HG02642 (cell line): ENCODE measurements around the gene C1orf232.
A peak's percentile ranks its signal among the peaks of the same experiment; 100 is the strongest.

Experiments
- ATAC-seq: cut with Tn5 transposase; IDR thresholded peaks from one replicate; pipeline ENCODE4 v1.9.1; 2021; ENCODE audit warnings: mild to moderate bottlenecking; ENCODE audit not compliant: unreplicated experiment, poor library complexity

The C1orf232 gene

DNA sequence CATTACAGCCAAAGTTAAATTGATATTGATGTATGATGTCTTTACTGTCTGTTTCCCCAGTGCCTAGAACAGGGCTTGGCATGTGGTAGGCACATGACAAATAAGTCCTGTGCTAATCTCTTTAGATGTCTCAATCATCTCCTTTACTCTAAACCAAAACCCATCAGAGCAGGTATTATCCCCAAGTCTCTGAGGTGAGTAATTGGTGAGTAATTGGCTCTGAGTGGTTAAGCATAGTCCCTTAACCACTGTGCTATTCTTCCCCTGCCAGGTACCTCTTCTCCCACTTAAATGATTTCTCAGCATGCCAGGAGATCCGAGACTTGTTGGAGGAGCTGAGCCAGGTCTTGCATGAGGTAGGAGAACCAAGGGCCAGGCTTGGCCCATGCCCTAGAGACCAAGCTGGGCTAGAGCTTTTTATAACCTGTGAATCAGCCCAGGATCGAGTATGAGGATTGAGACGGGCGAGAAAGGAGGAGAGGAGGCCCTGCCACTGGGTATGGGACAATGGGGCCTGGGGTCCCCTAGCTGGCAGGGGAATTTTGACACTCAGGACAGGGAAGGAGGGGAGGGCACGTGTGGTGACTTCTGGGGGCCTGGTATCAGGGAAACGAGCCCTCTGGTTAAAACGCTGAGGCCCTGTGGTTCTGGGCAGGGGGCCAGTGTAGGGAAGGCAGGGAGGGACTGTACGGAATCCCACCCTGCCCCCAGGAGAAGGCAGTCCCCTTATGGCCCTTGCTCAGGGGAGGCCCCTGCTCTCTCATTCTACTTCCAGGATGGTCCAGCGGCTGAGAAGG is 13.0 kb upstream of the C1orf232 start:
- no peak for ATAC-seq

DNA sequence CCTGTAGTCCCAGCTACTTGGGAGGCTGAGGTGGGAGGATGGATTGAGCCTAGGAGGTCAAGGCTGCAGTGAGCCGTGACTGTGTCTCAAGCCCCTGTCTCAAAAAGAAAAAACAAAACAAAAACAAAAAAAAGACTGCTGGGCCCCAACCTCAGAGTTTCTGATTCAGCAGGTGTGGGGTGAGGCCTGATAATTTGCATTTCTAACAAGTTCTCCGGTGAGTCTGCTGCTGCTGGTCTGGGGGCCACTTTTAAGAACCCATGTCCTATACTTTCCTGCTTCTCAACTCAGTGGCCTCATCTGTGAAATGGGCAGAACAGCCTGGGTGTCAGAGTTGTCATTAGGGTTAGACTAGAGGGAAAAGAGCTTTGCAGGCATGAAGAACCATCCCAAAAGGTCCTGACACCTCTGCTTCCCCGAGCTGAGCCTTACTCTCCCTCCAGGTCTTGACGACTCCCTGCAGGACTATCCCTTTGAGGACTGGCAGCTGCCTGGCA is 11.3 kb upstream of the C1orf232 start:
- no peak for ATAC-seq

DNA sequence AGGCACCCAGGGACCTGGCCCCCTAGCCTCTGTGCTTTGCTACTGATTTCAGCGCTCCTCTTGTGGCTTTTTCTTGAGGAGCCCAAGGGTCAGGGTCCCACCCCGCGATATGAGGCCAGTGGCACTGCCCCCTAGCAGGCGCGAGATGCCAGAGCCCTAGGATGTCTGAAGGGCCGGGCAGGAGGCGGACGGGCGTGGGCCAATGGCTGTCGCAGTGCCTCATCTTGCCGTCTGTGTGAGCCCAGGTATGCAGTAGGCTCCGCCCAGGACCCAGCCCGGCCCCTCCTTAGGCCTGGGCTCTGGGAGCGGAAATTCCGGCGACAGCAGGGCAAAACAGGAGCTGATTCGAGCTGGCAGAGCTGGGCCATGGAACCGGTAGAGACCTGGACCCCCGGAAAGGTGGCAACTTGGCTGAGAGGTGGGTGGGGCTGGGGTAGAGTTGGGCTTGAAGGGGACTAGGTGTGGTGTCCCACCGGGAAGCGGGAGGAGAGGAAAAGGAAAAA is 8.5 kb upstream of the C1orf232 start, which contains the start of gene CNKSR1:
Gene CNKSR1 (plus strand): TSS at position 310 of the 503 bp plus-strand sequence. CDS start 57 bp downstream, at position 367.
- ATAC-seq, result no peak

DNA sequence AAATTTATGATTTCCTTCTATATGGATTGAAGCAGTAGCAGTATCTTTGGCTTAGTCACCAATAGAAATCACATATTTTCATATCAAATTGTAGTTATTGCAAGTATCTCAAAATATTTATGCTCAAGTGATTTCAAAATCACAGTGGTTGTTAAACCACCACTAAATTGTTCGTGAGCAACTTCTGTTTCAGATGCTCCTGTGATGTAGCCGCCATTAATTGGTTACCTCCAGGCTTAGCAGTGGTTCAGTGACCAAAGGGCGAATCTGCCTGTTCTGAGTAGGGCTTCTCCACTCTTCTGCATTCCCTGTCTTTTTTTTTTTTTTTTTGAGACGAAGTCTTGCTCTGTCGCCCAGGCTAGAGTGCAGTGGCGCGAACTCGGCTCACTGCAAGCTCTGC is 6.6 kb upstream of the C1orf232 start:
- no peak for ATAC-seq

DNA sequence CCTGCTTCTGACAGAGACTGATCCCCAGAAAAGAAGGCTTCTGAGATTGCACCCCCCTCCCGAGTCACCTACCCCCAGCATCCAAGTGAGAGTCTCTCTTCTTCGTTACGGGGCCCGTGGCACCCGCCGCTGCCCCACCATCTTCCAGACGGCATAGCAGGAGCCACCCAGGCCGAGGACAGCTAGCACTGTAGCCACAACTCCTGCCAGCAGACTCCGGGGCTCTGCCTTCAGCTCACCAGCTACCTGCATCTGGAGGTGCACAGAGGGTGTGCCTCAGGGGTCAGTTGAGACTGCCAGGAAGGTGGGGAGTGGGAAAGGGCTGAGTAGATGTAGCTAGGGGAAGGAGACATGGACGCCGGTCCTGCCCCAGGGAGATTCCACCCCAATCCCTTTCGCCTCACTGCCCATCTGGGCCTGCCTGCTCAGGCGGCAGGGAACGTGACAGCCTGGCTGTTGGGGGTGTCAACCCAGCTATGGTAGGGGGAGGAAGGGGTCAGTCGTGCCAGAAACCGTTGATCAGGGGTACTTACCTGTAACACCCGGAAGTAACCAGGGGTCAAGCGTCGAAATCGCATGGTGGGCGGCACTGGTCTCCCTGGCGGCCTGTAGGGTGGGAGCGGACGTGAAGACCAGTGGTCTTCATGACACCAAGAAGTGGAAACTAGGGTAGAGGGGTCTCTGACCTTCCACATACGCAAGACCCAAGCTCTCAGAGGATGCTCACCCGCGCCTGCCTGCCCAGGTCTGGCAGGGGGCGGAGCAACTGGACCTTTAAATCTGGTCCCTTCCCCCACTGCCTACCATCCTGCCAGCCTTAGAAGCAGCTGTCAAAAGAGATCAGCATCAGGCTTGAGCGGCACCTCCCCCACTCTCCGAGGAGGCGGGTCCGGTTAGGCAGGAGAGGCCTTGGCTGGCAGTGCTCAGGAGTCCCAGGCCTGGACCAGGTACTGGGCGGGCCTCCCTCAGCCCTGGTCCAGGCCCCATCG is 2.6 kb upstream of the C1orf232 start, which contains the start of gene ZNF593OS:
Gene ZNF593OS (minus strand): TSS at position 749 of the 989 bp plus-strand sequence. CDS start 171 bp downstream, at position 578.
- ATAC-seq, result no peak

DNA sequence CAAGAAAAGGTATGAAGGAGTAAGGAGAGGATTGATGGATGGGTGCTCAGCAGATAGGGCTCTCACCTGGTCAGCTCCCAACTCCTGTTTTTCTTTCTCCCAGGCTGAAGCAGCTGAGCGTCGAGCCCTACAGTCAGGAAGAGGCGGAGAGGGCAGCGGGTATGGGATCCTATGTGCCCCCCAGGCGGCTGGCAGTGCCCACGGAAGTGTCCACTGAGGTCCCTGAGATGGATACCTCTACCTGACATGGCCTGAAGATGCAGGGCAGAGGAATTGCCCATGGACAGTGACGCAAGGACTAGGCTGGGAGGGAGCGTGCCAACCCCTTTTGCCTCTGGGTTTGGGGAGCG is 1.7 kb upstream of the C1orf232 start:
- no peak for ATAC-seq

DNA sequence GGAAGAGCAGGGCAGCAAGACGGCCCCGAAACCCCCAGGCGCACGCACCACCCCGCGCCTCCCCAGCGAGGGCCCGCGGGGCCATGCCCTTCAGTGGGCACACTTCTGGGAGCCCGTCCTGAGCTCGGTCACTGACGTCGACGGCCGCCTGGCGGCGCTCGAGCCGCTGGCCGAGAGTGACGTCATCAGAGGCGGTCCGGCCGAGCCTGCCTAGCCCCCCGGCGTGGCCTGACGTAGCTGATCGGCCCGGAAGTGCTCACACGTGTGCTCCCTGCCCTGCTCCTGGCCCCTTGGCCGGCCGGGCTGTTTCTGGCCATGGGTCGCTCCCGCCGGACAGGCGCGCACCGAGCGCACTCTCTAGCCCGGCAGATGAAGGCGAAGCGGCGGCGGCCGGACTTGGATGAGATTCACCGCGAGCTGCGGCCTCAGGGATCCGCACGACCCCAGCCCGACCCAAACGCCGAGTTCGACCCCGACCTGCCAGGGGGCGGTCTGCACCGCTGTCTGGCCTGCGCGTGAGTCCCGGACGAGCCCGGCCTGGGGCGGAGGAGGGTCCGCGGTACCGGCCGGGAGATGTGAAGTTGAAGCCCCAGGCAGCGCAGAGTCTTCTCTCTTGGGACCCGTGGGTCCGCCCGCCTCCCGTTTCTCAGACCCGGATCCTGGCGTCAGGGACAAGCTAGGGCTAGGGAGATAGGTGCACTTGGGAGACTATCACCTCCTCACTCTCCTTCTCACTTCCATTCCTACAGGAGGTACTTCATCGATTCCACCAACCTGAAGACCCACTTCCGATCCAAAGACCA is 1.1 kb upstream of the C1orf232 start, which contains the start of gene ZNF593:
Gene ZNF593 (plus strand): TSS at position 240 of the 803 bp plus-strand sequence. CDS start 76 bp downstream, at position 316.
- ATAC-seq, result peak; percentile 92

DNA sequence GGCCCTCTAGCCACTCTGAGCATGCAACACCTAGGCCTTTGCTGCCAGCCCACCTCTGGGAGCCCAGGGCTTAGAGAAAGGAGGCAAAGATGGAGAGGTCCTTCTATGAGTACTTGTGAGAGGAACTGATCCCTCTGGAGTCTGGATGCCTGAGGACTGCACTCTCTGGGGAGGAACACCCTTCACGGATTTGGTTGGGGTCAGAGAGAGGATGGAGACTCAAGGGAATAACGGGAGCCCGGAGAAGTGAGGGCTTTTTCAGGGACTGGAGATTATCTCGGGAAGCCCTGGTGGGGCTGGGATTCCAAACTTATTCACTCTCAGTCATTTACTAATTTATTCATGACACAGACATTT is 413 bp upstream of the C1orf232 start:
- no peak for ATAC-seq

DNA sequence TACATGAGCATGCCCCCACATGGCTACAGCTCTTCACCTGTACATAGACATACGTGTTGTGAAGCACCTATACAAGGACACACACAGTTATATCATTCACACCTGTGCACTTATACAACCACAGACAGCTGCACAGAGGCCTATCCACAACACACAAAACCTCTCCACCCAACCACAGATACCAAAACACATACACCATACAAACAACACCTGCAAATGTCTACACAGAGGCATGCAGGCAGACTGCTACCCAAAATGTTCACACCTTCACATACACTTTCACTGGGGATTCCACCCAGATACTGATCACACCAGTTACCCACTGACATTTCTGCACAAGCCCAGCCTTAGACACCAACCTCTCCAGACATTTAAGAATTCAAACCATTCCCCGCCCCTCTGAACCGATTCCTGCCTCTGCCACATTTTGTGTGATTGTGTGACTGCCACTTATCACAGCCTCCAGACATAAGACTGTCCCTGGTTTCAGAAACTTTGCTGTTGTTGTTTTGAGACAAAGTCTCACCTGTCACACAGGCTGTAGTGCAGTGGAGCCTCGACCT is 2.0 kb downstream of the C1orf232 start:
- no peak for ATAC-seq

DNA sequence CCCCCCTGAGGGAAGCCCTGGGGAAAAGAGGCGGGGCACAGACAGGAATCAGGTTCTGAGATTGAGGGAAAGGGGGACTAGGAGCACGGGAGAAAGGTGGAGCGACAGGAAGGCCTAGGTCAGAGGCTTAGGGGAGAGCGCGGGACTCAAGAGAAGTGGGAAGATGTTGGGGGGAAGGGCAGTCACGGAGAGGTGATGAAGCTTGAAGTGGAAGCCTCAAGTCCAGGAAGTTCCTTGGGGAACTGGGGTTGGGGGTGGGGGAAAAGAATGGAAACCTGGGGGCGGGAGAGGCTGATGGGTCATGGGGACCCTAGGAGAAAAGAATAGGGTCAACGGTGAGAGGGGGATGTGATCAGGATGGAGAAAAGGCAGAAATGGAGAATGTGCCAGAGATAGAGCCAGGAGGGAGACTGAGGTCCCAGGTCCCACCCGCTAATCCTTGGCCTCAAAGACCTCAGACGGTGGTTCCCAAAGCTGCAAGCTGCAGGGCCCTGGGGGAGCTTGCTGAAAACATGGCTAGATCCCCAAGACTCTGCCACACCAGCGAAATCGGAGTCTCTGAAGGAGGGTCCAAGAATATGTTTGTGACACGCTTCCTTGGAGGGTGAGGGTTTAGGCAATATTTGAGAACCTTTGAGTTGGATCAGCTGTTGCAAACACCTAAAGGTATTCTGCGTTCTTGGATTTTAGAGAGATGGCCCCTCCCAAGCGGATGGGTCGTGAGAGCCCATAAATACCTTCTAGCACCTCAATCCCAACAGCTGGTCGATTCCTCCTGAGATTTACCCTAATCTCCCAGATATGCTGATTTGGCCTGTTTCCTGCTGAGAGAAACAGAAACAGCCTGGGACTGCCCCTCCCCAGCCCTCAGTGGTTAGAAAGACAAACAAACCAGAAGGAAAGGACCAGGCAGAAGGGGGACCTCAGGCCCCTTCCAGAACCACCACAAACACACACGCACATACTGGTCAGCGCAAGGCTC is 3.6 kb downstream of the C1orf232 start:
- no peak for ATAC-seq

DNA sequence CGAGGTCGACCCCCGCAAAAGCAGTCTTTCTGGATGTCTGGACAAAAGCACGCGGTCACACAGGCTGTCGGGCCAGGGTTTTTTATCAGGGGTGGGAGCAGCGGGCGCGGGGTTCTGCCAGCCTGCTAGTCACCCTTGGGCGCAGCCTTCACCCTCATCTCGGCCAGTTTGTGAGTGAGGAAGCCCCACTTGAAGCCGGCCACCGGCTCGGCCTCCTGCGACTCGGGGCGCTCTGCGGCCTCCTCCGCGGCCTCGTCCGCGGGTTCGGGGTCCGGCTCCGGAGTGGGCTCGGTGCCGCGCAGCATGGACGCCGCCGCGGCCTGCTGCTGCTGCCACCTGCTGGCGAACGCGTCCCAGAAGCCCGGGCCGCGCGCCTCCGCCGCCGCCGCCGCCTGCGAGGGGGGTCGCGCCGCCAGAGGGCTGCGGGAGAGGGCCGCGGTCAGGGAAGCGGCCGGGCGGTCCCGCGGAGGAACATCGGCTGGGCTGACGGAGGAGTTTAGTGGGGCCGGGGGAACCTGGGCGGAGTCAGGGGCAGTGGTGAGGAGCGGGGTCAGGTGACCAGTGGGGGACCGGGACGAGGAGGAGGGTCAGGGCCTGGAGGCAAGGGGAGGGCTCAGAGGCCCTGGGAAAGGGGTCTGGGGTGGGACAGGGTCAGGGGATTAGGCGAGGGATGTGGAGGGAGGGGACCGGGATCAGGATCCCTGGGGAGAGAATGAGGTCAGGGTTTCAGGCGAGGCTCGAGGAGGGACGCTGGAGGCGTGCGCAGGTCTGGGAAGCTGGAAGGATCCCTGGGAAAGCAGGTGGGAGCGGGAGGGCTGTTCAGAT is 4.5 kb downstream of the C1orf232 start:
- peak; percentile 48 for ATAC-seq

DNA sequence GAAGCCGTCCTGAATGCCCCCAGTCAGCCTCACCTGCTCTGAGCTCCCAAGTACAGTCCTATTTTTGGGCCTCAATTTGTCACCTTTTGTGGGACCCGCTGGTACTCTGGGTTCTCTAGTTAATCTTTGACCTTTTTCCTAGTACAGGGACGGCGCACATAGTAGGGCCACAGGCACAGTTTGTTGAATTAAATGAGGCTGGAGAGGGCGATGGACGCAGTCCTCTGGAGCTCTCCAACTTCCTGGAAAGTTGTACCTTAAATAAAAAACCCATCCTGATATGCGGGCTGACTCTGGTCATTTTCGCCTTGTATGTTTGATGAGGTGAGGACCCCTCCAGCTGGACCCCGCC is 5.1 kb downstream of the C1orf232 start:
- ATAC-seq, result no peak

DNA sequence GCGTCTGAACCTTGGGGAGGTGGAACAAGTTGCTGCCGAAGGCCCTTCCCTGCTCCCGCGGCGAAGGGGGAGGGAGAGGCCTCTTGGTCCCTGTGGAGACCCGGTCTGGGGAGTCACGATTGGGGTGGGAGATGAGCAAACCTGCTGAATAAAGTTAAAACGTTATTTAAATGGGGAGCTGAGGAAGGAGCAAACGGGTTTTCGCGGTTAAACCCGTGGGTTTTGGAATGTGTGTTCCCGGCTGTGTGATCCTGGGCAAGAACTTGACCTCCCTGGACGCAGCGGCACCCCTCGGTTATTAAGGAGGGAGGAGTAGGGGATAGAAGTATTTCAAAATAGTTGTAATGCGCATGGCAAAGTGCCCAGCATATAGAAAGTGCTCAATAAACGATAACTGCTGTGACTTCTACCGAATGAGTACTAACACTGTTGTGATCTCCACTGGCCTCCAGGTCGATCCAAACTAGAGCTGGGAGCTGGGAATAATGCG is 6.5 kb downstream of the C1orf232 start:
- ATAC-seq, result no peak

DNA sequence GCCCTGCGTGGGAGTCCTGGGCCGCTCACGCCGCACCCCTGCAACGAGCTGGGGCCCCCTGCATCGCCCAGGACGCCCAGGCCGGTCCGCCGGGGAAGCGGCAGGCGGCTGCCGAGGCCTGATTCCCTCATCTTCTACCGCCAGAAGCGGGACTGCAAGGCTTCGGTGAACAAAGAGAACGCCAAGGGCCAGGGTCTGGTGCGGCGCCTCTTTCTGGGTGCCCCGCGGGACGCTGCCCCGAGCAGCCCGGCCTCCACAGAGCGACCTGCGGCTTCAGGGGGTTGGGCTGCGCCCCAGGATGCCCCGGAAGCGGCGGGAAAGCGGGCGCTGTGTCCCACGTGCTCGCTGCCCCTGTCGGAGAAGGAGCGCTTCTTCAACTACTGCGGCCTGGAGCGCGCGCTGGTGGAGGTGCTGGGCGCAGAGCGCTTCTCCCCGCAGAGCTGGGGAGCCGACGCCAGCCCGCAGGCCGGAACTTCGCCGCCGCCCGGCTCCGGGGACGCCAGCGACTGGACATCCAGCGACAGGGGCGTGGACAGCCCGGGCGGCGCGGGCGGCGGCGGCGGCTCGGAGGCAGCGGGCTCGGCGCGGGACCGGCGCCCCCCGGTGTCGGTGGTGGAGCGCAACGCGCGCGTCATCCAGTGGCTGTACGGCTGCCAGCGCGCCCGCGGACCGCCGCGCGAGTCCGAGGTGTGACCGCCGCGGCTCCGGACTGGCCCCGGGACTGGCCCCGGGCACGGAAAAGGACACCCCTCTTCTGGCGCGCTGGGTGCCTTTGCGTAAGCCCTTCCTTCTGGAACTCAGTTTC is 7.1 kb downstream of the C1orf232 start:
- no peak for ATAC-seq

DNA sequence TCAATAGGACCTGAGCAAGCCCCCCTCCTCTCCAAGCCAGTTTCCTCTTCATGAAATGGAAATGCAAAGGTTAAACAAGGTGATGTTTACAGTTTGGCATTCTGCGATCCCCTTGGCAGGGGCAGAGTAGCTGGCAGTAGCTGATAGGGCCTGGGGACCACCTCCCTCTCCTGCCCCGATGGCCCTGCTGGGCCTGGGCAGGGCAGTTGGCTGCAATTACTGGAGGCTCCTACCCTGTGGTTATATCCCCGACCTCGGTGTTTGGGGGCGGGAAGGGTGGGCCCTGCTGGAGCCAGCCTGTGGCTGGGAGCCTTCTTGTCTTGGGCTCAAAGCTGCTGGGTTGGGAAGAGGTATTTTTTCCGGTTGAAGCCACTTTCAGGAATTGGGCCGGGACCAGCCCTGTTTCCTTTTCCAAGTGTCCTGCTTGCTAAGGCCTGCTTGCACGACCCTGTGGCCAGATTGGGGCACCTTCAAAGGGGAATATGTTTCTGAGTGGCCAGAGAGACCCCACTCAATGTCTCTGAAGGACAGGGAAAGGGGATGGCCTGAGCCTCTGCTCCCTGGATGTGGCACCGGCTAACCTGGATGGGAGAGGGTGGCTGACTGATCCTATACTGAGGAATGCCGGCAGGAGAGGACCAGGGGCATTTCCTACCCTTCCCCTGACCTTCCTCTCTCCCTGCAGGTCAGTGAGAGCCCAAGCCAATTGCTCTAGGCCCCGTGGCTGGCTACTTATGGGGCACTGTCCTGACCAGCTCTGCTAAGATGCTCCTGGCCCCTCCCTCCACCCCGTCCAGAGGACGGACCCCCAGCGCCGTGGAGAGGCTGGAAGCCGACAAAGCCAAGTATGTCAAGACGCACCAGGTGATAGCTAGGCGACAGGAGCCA is 8.0 kb downstream of the C1orf232 start:
- ATAC-seq, result no peak

DNA sequence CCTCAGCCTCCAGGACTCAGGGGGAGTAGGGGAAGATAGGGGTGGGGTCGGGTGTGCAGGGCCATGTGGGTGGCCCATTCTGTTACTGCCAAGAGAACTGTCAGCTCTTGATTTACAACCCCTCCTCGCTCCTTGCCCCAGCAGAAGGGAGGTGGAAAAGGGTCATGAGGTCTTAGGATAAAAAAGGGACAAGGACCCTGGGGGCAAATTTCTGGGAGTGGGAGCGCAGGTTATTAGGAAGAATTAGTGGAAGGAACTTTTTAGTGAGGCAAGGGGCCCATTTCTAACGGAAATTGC is 9.1 kb downstream of the C1orf232 start:
- ATAC-seq, result no peak
